ENCODE data around the gene MMP20.

MMP20 gene

DNA sequence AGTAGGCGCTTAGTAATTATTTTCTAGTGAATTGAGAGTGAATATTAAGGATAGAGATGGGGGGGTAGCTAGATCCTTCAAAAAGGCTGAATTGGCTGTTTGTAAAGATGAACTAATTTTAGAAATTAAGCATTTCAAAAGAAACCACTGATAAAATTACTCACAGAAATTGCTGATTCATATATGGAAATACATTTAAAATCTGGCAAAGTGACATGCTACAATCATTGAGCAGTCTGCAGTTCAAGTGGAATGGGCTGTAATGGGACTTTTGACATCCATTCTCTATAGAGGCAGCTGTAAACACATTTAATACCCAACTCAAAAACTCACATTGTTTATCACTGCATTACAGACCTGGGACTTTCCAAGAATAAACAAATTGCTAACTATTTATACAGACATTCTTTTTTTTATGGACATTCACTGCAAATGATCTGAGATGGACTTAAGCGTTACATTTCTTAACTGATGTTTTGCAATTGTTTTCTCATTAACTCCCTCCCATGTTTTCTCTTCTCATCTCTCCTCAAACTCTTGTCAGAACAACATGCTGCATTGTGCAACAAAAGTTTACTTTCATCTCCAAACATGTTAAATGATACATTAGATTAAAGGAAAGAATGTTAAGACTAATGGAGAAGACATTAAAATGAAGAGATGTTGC is 52.4 kb downstream of the MMP20 start:
- no peak for DNase-seq (ENCODE audit: low read depth, low spot score)

DNA sequence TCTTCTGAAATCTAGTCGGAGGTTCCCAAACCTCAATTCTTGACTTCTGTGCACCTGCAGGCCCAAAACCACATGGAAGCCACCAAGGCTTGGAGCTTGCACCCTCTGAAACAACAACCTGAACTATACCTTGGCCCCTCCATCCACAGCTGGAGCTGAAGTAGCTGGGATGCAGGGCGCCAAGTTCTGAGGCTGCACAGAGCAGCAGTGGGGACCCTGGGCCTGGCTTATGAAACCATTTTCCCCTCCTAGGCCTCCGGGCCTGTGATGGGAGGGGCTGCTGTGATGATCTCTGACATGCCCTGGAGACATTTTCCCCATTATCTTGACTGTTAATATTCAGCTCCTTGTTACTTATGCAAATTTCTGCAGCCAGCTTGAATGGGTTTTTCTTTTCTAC is 56.3 kb downstream of the MMP20 start:
- DNase-seq (ENCODE audit: low read depth, low spot score): no peak
- ChIA-PET CTCF (no interaction called here), POLR2A (no interaction called here)
- H3K4me3 ChIP-seq (ENCODE audit: low read depth, low read length): no peak overlapping the region
- TF ChIP-seq, protein P1, sequence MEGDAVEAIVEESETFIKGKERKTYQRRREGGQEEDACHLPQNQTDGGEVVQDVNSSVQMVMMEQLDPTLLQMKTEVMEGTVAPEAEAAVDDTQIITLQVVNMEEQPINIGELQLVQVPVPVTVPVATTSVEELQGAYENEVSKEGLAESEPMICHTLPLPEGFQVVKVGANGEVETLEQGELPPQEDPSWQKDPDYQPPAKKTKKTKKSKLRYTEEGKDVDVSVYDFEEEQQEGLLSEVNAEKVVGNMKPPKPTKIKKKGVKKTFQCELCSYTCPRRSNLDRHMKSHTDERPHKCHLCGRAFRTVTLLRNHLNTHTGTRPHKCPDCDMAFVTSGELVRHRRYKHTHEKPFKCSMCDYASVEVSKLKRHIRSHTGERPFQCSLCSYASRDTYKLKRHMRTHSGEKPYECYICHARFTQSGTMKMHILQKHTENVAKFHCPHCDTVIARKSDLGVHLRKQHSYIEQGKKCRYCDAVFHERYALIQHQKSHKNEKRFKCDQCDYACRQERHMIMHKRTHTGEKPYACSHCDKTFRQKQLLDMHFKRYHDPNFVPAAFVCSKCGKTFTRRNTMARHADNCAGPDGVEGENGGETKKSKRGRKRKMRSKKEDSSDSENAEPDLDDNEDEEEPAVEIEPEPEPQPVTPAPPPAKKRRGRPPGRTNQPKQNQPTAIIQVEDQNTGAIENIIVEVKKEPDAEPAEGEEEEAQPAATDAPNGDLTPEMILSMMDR (IDR thresholded peaks at IDR 0.05; ENCODE audit: insufficient read depth, low read length, missing control alignments): no peak

More for the DNA sequence above, 52.4 kb downstream of the MMP20 start:
- TF ChIP-seq, protein P1 (IDR thresholded peaks at IDR 0.05; ENCODE audit: insufficient read depth, low read length, missing control alignments): no peak
- H3K4me3 ChIP-seq (ENCODE audit: low read depth, low read length): no peak overlapping the region
- ChIA-PET POLR2A (no interaction called here), CTCF (interaction anchor here (0.6 to 1.0 kb wide), 2 partner anchors 19 to 20 kb away, joined by 3 read pairs; no protein-coding TSS in a partner anchor)

- H3K4me3 ChIP-seq (ENCODE audit: low read depth, low read length): no peak overlapping the region
- TF ChIP-seq, protein P1 (IDR thresholded peaks at IDR 0.05; ENCODE audit: insufficient read depth, low read length, missing control alignments): no peak
- POLR2A ChIA-PET: no interaction called here
- no peak for DNase-seq (ENCODE audit: low read depth, low spot score)
- CTCF ChIA-PET: no interaction called here
These were observed 59.0 kb downstream of the MMP20 start for GRCh38 chr11:102566112-102566511.

GRCh38 chr11:102564110-102564509 is 61.0 kb downstream of the MMP20 start:
- ChIA-PET CTCF (interaction anchor here (0.6 to 1.4 kb wide), 4 partner anchors 10 to 34 kb away, joined by 3 to 4 read pairs (median 3); no protein-coding TSS in a partner anchor), POLR2A (no interaction called here)
- H3K4me3 ChIP-seq (ENCODE audit: low read depth, low read length): no peak overlapping the region
- TF ChIP-seq, protein P1 (IDR thresholded peaks at IDR 0.05; ENCODE audit: insufficient read depth, low read length, missing control alignments): no peak
- DNase-seq (ENCODE audit: low read depth, low spot score): peak; percentile 14

GRCh38 chr11:102561636-102562035 is 63.5 kb downstream of the MMP20 start:
- no peak overlapping the region for H3K4me3 ChIP-seq (ENCODE audit: low read depth, low read length)
- CTCF ChIA-PET: no interaction called here
- POLR2A ChIA-PET: no interaction called here
- TF ChIP-seq, protein P1 (IDR thresholded peaks at IDR 0.05; ENCODE audit: insufficient read depth, low read length, missing control alignments): no peak
- no peak for DNase-seq (ENCODE audit: low read depth, low spot score)

- TF ChIP-seq, protein P1 (IDR thresholded peaks at IDR 0.05; ENCODE audit: insufficient read depth, low read length, missing control alignments): no peak
- peak; percentile 12 for DNase-seq (ENCODE audit: low read depth, low spot score)
- POLR2A ChIA-PET: no interaction called here
- CTCF ChIA-PET: no interaction called here
- peak overlapping the region; percentile 25 for H3K4me3 ChIP-seq (ENCODE audit: low read depth, low read length)
These were observed 64.5 kb downstream of the MMP20 start for GRCh38 chr11:102560555-102561011.
